Measurements from ENCODE around the gene C13orf46. TPM values are rescaled to one million over a fixed set of nuclear protein-coding genes. Genes with fewer than 3 reads are reported as not detected.

C13orf46 gene
- total RNA-seq, 1 donor from 2014 or later: 0.29 TPM

GRCh38 chr13:113920606-113921286 lies 53.1 kb downstream of the C13orf46 start:
- H3K9me3 Mint-ChIP-seq: peaks cover 13% of the 10 kb centered on the region

DNA sequence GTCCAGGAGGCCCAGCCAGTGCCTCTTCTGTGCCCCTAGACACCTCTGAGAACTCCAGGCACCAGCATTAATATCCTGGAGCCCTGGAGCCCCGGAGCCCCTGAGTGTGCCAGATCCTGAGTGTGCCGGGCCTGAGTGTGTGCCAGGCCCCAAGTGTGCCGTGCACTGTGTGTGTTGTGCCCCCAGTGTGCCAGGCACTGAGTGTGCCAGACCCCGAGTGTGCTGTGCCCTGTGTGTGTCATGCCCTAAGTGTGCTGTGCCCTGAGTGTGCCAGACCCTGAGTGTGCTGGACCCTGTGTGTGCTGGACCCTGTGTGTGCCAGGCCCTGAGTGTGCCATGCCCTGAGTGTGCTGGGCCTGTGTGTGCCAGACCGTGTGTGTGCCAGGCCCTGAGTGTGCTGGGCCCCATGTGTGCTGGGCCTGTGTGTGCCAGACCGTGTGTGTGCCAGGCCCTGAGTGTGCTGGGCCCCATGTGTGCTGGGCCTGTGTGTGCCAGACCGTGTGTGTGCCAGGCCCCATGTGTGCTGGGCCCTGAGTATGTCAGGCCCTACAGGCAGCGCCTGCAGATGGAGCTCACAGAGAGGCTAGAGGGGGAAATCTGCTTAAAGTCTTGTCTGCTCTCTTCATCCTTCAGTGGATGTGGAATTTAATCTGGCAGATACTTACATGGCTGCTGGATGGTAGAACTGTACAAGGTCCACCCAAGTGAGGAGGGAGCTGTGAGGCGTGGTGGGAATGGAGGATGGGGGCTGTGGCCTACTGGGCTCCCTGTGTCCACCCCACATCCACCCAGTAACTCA lies 53.9 kb downstream of the C13orf46 start:
- TF ChIP-seq, protein P1, sequence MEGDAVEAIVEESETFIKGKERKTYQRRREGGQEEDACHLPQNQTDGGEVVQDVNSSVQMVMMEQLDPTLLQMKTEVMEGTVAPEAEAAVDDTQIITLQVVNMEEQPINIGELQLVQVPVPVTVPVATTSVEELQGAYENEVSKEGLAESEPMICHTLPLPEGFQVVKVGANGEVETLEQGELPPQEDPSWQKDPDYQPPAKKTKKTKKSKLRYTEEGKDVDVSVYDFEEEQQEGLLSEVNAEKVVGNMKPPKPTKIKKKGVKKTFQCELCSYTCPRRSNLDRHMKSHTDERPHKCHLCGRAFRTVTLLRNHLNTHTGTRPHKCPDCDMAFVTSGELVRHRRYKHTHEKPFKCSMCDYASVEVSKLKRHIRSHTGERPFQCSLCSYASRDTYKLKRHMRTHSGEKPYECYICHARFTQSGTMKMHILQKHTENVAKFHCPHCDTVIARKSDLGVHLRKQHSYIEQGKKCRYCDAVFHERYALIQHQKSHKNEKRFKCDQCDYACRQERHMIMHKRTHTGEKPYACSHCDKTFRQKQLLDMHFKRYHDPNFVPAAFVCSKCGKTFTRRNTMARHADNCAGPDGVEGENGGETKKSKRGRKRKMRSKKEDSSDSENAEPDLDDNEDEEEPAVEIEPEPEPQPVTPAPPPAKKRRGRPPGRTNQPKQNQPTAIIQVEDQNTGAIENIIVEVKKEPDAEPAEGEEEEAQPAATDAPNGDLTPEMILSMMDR (conservative IDR thresholded peaks at IDR 0.05): no peak
- no peaks in the 10 kb centered on the region for H3K4me1 Mint-ChIP-seq (ENCODE audit: unreplicated experiment)
- no peak overlapping the region for H3K27ac Mint-ChIP-seq
- H3K27me3 Mint-ChIP-seq: peaks cover 11% of the 10 kb centered on the region
- H3K36me3 Mint-ChIP-seq: no peaks in the 10 kb centered on the region
- H3K4me3 Mint-ChIP-seq: no peak overlapping the region
- DNase-seq (ENCODE audit: extremely low spot score, unreplicated experiment): peak; percentile 4
- H3K9me3 Mint-ChIP-seq: peaks cover 13% of the 10 kb centered on the region

More at GRCh38 chr13:113920606-113921286, 53.1 kb downstream of the C13orf46 start:
- H3K27me3 Mint-ChIP-seq: peaks cover 7% of the 10 kb centered on the region
- no peak overlapping the region for H3K4me3 Mint-ChIP-seq
- DNase-seq (ENCODE audit: extremely low spot score, unreplicated experiment): peak; percentile 56
- TF ChIP-seq, protein P1 (conservative IDR thresholded peaks at IDR 0.05): no peak
- no peaks in the 10 kb centered on the region for H3K4me1 Mint-ChIP-seq (ENCODE audit: unreplicated experiment)
- H3K36me3 Mint-ChIP-seq: no peaks in the 10 kb centered on the region
- H3K27ac Mint-ChIP-seq: no peak overlapping the region

DNA sequence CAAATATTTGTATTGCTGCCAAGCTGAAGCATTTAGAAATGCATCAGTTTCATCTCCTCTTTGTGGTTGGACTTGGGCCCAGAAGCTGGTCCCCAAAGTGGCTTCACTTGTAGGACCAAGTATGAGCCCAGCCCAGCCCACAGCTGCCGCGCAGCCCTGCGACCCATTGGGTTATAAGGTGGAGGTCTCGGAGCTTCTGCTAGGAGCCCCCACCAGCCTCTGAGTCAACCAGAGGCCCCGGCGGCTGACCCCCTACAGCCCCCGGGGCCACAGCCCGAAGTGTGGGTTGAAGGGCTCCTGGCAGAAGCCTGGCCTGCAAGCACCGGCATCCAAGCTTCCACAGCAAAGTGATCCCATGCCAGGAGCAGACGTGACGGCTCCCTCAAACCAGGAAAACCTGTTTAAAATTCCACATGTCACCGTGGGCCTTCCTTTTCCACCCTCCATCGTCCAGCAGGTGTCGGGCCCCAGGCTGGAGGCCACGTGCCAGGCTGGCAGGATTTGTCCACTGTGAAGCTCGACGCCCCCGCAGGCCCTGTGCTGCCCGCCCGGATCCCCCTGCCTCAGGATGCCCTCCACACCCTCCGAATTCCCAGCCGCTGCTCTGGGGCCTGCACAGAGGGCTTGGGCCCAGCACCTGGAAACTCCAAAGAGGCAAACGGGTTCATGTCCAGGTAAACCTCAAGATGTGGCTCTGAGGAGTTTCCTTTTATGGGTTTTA lies 54.7 kb downstream of the C13orf46 start:
- Mint-ChIP-seq H3K4me1 (ENCODE audit: unreplicated experiment) (no peaks in the 10 kb centered on the region), H3K27me3 (peaks cover 14% of the 10 kb centered on the region), H3K9me3 (peaks cover 13% of the 10 kb centered on the region), H3K36me3 (no peaks in the 10 kb centered on the region), H3K27ac (no peak overlapping the region), H3K4me3 (no peak overlapping the region)
- DNase-seq (ENCODE audit: extremely low spot score, unreplicated experiment): peak; percentile 68
- TF ChIP-seq, protein P1 (conservative IDR thresholded peaks at IDR 0.05): no peak

GRCh38 chr13:113918580-113918979 lies 55.3 kb downstream of the C13orf46 start:
- Mint-ChIP-seq H3K4me1 (ENCODE audit: unreplicated experiment) (no peaks in the 10 kb centered on the region), H3K9me3 (peaks cover 13% of the 10 kb centered on the region)

More at GRCh38 chr13:113918580-113918979, 55.3 kb downstream of the C13orf46 start:
- Mint-ChIP-seq H3K27ac (no peak overlapping the region), H3K36me3 (no peaks in the 10 kb centered on the region), H3K27me3 (peaks cover 16% of the 10 kb centered on the region), H3K4me3 (no peak overlapping the region)
- TF ChIP-seq, protein P1 (conservative IDR thresholded peaks at IDR 0.05): no peak
- DNase-seq (ENCODE audit: extremely low spot score, unreplicated experiment): peak; percentile 59
